ENCODE measurements around the gene BRD4.

BRD4 gene

GRCh38 chr19:15274477-15274876 is 57.9 kb downstream of the BRD4 start:
- TF ChIP-seq CTCF (conservative IDR thresholded peaks at IDR 0.05; ENCODE audit: control insufficient read depth, insufficient read depth, low read depth, low read length): no peak
- no peak overlapping the region for H3K4me3 ChIP-seq (ENCODE audit: control insufficient read depth, low read depth, low read length)
- no peak for DNase-seq (ENCODE audit: low read depth)

GRCh38 chr19:15269806-15270205 is 62.5 kb downstream of the BRD4 start:
- TF ChIP-seq CTCF (conservative IDR thresholded peaks at IDR 0.05; ENCODE audit: control insufficient read depth, insufficient read depth, low read depth, low read length): no peak
- H3K4me3 ChIP-seq (ENCODE audit: control insufficient read depth, low read depth, low read length): no peak overlapping the region
- DNase-seq (ENCODE audit: low read depth): no peak

GRCh38 chr19:15268928-15269253 is 63.4 kb downstream of the BRD4 start:
- no peak overlapping the region for H3K4me3 ChIP-seq (ENCODE audit: control insufficient read depth, low read depth, low read length)
- no peak for TF ChIP-seq CTCF (conservative IDR thresholded peaks at IDR 0.05; ENCODE audit: control insufficient read depth, insufficient read depth, low read depth, low read length)

GRCh38 chr19:15268192-15268927 is 64.0 kb downstream of the BRD4 start:
- TF ChIP-seq CTCF (conservative IDR thresholded peaks at IDR 0.05; ENCODE audit: control insufficient read depth, insufficient read depth, low read depth, low read length): no peak
- DNase-seq (ENCODE audit: low read depth): peak; percentile 30
- H3K4me3 ChIP-seq (ENCODE audit: control insufficient read depth, low read depth, low read length): no peak overlapping the region

More at GRCh38 chr19:15268928-15269253, 63.4 kb downstream of the BRD4 start:
- no peak for DNase-seq (ENCODE audit: low read depth)

- no peak for TF ChIP-seq CTCF (conservative IDR thresholded peaks at IDR 0.05; ENCODE audit: control insufficient read depth, insufficient read depth, low read depth, low read length)
- no peak for DNase-seq (ENCODE audit: low read depth)
- no peak overlapping the region for H3K4me3 ChIP-seq (ENCODE audit: control insufficient read depth, low read depth, low read length)
Observed at GRCh38 chr19:15266683-15267082, 65.7 kb downstream of the BRD4 start.

- no peak overlapping the region for H3K4me3 ChIP-seq (ENCODE audit: control insufficient read depth, low read depth, low read length)
- DNase-seq (ENCODE audit: low read depth): peak; percentile 98
- TF ChIP-seq CTCF (conservative IDR thresholded peaks at IDR 0.05; ENCODE audit: control insufficient read depth, insufficient read depth, low read depth, low read length): no peak
Observed at GRCh38 chr19:15265850-15266248, 66.5 kb downstream of the BRD4 start.

All from fibroblast of mammary gland (primary cell).